SK-N-DZ (cell line): ENCODE measurements around the gene OR51B4.
"Not testable (repeated sequence)": the region's sequence is repeated elsewhere in the genome, so short reads cannot be mapped to it uniquely, and the experiment has no call there.

Experiments used
- DNase-seq: peaks from one replicate; pipeline ENCODE4 v3.0.0-alpha.2; 2015; ENCODE audit warnings: low spot score

Gene OR51B4

GRCh38 chr11:5274395-5274794 lies 27.4 kb downstream of the OR51B4 start:
- no peak for DNase-seq

- DNase-seq: no peak
These were observed 29.2 kb downstream of the OR51B4 start for GRCh38 chr11:5272395-5273017.

- DNase-seq: no peak
These were observed 32.0 kb downstream of the OR51B4 start, which contains the start of gene HBE1 for GRCh38 chr11:5269715-5270147. Gene HBE1, minus strand, starts transcription at chr11:5269945. Its CDS starts 55 bp downstream, at chr11:5269890.

- DNase-seq: no peak
These were observed 34.6 kb downstream of the OR51B4 start for GRCh38 chr11:5267033-5267563.

- no peak for DNase-seq
These were observed 35.1 kb downstream of the OR51B4 start for GRCh38 chr11:5266609-5267008.

GRCh38 chr11:5265832-5266231 lies 35.9 kb downstream of the OR51B4 start:
- DNase-seq: no peak

- DNase-seq: no peak
These were observed 43.0 kb downstream of the OR51B4 start for GRCh38 chr11:5258543-5259262.

GRCh38 chr11:5257296-5257695 lies 44.5 kb downstream of the OR51B4 start:
- no peak for DNase-seq

- DNase-seq: not testable (repeated sequence)
These were observed 46.9 kb downstream of the OR51B4 start, which contains the start of gene HBG2 for GRCh38 chr11:5254646-5255413. Gene HBG2, minus strand, starts transcription at chr11:5254781. Its CDS starts 53 bp downstream, at chr11:5254728.

GRCh38 chr11:5254023-5254422 lies 47.7 kb downstream of the OR51B4 start:
- not testable (repeated sequence) for DNase-seq

- not testable (repeated sequence) for DNase-seq
These were observed 48.3 kb downstream of the OR51B4 start for GRCh38 chr11:5253440-5253839.

- DNase-seq: no peak
These were observed 48.9 kb downstream of the OR51B4 start for GRCh38 chr11:5252919-5253265.

- DNase-seq: no peak
These were observed 49.4 kb downstream of the OR51B4 start for GRCh38 chr11:5252192-5252918.

GRCh38 chr11:5251746-5252145 lies 50.0 kb downstream of the OR51B4 start:
- DNase-seq: no peak
